ENCODE measurements around the gene TIAM2. TPM values are rescaled to one million over a fixed set of nuclear protein-coding genes. Genes with fewer than 3 reads are reported as not detected.
A peak's percentile ranks its signal among the peaks of the same experiment; 100 is the strongest.
"Not testable (repeated sequence)": the region's sequence is repeated elsewhere in the genome, so short reads cannot be mapped to it uniquely, and the experiment has no call there.

The TIAM2 gene
- polyA plus RNA-seq, 3 donors: 19.2 to 22.9 (median 19.5) TPM

DNA sequence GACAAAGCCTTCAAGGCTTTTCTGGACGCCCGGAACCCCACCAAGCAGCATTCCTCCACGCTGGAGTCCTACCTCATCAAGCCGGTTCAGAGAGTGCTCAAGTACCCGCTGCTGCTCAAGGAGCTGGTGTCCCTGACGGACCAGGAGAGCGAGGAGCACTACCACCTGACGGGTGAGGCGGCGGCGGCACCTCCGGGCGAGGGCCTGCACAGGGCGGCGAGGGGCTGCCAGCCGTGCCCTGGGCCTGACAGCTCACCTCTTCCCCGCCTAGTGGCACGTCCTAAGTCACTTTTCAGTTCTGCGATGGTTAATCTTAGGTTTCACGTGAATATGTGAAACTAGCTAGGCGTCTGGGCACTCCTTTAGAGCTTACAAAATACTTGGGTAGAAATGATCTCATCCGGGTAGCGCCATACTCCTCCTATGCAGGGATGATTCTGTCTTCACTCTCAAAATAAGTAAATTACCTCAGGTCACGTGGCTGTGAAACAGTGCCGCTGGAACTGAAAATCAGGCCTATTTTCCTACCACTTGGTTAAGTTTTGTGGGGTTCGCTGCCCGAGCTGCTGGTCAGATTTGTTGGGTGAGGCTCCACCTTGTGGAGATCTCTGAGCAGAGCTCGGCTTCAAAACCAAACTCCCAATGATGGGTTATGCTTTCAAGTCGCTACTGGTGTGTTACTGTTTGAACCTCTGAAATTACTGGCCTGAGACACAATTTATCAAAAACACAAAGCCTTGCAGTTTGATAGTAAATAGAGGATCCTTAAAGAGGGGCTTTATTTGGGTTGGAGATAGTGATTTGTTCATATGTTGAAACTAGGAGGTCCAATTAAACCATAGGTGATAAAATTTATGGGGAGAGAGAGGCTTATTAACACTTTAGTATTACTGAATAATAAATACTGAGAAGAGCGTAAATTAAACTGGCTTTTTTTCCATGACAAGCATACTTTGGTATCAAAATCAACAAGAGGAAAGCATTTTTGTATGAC lies 253.2 kb downstream of the TIAM2 start:
- peak in 2 of 3 donors; percentile 16 to 38 for DNase-seq (ENCODE audit: low read depth in 3 of 3, low spot score in 2 of 3)

DNA sequence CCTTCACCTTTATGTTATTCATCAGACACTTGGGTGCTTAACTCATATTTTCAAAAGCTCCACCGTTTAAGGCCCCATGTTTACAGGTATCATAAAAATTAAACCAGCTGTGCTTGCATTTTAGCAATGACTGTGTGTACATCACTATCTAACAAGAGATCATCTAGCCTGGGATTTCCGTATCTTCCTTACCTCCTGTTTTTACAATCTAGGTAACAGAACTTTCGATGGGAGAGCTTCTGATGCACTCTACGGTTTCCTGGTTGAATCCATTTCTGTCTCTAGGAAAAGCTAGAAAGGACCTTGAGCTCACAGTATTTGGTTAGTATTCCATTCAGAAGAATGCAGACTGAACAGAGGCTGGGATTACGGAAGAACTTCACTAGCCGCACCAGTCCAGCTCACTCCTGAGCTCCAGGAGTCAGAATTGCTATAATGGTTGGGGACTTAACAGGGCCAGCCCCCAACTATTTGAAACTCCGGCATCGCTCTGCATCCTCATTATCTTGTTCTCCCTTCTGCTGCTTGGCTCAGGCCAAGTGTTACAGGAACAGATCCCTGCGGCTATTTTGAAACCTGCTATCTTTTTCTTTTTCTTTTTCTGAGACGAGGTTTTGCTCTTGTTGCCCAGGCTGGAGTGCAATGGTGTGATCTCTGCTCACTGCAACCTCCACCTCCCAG lies 255.7 kb downstream of the TIAM2 start:
- no peak for DNase-seq (ENCODE audit: low read depth in 3 of 3, low spot score in 2 of 3)

DNA sequence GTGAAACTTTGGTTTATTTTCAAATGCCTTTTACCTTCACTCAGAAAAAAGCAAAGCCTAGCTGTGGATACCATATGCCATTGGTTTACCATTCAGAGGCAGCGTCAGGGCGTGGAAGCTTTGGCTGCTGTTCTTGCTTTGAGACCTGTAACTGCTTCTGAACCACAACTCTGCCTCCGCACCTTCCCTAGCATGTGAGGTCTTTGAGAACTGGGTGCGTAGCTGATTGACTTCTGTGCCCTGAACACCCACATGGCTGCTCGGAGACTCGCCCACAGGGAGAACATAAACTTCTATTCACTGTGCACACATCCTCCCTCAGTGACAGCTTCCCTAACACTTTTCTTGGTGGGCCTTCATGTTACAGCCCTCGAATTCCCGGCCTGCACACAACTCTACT lies 257.5 kb downstream of the TIAM2 start:
- DNase-seq (ENCODE audit: low read depth in 3 of 3, low spot score in 2 of 3): no peak

DNA sequence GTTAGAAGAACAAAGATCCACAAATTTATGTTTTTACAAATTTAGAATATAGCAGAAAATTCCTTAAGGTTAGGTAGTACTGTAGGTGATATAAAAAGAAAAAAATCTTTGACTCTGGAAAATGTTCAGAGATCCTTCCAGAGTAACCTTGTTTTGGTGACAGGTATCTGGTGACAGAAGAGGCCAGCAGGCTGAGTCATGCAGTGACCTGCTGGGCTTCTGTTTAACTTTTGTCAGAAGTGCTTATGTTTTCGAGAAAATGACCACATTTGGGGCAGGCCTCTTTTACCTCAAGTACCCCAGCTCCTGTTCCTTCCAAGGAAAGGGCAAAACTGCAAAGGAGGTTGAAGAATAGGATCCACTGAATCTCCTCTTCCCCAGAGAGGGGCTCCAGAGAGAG lies 258.2 kb downstream of the TIAM2 start:
- DNase-seq (ENCODE audit: low read depth in 3 of 3, low spot score in 2 of 3): no peak

DNA sequence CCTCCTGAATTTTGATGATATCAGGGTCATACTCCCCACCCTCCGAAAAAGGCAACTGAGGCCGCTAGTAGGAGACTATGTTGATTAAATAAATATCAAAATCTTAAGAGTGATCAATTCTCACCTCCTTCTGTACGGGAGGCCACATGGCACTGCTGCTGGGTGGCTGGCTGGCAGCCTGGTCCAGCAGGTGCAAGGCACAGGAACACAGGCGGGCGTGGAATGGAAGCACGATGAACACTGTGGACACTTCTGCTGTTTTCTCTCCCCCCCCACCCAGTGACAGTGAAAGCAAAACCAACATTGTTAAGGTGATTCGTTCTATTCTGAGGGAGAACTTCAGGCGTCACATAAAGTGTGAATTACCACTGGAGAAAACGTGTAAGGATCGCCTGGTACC lies 259.0 kb downstream of the TIAM2 start:
- no peak for DNase-seq (ENCODE audit: low read depth in 3 of 3, low spot score in 2 of 3)

DNA sequence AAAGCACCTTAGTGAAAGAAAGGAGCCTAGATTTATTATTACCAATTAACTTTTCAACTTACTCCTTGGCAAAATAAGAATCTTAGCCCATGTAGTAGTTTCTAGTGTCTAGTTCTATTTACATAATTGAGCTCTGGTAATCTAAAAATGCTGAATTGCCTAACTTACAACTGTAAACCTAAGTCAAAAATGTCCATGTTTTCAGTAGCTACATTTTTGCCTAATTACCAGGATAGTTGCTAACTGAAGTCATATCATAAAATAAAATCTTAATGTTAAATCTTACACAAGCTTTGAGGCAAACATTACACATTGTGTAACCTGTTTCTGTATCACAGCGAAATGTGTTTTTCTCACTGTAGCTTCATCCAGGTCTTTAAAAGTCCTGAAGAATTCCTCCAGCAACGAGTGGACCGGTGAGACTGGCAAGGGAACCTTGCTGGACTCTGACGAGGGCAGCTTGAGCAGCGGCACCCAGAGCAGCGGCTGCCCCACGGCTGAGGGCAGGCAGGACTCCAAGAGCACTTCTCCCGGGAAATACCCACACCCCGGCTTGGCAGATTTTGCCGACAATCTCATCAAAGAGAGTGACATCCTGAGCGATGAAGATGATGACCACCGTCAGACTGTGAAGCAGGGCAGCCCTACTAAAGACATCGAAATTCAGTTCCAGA lies 261.1 kb downstream of the TIAM2 start:
- no peak for DNase-seq (ENCODE audit: low read depth in 3 of 3, low spot score in 2 of 3)

DNA sequence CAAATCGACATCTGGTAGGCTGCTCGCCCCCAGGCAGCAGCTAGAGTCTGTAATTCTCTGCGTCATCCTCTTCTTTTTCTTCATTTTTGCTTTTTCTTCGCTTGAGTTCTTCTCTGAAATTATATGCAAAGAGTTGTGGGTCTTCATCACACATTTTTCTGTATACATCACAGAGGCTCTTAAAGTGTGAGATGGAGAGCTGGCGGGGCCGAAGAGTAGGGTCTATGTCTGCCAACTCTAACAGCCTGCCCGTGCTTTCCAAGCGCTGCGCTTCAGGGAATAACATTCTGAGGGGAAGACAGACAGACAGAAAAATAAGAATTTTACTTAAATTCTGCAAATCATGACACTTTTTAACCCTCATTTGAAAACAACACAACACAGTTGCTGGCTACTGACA lies 262.7 kb downstream of the TIAM2 start:
- no peak for DNase-seq (ENCODE audit: low read depth in 3 of 3, low spot score in 2 of 3)

DNA sequence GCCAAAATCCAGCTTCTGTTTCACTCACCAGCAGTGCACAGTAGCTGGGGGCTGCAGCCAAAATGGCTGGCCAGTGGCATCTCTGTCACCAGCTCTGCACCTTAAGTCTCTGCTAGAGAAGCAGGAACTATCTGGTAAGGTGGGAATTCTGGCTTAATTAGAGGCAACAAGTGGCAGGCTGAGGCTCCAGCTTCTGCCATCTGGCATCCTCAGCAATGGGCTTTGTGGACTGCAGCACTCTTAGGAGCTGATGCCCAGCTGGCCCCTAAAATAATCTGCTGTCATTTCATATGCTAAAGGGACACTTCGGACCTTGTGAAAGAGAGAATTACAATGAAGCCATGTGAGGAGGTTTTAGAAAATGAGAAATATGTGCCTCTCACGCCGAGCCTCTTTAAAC lies 264.1 kb downstream of the TIAM2 start:
- DNase-seq (ENCODE audit: low read depth in 3 of 3, low spot score in 2 of 3): no peak

DNA sequence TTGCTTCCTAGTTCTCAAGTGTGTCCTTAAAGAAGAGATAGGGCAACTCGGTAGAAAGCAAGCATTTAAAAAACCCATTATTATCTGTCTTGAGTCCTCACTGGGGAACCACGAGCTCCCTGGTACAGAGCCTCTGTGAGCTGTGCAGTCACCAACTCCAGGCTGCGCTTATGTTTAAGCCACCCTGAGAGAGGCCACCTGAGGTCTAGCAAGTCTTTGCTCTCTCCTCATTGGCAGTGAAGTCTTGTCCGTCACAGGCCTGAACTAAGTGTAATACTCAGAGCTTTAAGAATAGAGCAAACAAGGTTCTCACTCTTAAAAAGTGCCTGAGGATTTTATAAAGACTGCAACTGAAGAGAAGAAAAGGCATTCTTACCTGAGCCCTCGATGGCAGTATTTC lies 264.8 kb downstream of the TIAM2 start:
- DNase-seq (ENCODE audit: low read depth in 3 of 3, low spot score in 2 of 3): no peak

DNA sequence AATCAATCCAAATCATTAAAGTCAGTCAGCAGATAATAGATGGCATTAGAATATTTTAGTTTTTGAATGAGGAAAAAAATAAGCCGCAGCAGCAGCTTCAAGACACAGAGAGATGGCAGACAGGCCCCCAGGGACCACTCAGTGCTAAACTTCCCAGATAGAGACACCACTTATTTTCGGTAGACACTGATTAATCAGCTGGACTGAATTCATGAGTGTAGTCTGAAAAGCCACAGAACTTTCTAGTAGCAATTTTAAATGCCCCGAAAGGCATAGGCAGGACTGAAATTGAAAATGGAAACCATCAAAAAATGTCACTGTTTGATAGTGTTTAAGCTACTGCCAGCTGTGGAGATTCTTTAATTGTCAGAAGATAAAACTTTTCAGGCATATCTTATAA lies 265.6 kb downstream of the TIAM2 start:
- no peak for DNase-seq (ENCODE audit: low read depth in 3 of 3, low spot score in 2 of 3)

DNA sequence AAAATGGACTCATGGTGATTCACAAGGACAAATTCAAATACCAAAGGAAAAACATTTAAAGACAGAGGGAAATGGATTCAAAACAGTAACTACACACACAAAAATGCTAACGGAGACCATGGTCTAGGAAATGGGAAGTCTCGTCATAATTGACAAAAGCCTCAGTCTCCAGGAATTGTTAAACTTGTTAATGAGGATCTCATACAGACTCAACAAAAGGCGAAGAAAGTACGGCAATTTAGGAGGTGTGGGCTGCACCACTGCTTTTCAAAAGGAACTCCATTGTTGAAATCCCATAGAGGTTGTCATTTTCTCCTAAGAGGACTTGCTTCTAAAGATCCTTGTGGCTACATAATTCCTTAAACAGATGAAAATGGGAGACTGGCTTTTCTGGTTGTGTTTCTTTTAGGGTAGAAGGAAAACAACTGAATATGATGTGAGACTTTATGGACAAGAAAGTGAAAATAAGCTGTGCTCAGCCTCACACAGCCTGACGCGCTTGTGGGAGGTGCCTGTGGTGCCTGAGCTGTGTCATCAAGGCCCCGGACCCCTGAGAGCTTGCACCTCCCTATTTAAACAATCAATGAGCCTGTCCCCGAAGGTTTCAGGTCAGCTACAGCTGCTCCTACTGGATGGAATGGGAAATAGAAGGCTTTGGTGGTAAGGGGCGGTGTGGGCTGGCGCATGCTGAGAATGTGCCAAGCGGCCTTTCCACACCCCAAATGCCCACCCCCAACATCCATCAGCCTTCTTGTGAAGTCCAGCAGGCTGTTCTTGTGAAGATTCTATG lies 266.2 kb downstream of the TIAM2 start:
- no peak for DNase-seq (ENCODE audit: low read depth in 3 of 3, low spot score in 2 of 3)

DNA sequence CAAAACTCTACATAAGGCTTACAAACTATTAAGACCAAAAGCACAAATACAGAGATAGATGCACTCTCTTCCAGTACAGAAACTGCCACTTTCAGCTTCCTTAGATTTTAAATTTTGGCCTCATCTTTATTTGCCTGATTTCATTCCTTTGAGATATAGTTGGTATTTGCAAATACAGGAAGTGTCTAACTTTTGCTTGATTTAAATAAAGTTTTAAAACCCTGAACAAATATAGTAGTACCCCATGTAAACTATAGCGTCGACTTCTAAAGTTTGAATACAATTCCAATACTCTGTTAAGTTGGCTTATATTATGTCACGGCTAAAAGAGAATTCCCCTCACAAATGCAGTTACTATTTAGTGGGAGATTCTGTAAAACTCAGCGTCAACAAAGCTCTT lies 267.5 kb downstream of the TIAM2 start:
- DNase-seq (ENCODE audit: low read depth in 3 of 3, low spot score in 2 of 3): no peak

DNA sequence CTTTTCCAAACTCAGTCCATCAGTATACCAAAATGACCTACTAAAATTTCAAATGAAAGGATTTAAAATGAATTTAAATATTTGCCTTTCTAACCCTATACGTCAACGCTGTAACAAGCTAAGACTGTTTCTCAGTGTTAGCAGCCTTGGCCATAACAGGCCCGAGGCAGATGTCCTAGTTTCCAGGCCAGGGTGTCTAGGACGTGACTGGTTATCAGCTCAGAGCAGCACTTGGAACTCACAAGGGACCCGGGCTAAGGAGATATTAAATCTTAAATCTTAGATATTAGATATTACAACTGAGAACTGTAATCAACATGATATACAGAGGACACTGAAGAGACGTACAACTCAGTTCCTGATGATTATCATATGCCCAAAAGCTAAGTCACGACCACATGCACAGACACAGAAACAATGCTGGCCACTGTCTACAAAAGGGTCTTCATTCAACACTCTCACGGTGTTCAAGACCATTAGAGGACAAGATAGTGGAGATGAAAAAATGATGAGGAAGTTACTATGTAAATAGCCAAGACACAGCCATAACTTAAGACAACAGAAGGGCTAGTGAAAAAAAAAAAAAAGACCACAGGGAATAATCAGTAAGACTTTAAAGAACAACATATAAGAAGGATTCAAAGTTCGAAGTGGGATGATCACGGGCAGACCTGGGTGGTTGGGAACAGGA lies 268.4 kb downstream of the TIAM2 start, which contains the start of gene CLDN20:
TSS of gene CLDN20 (plus strand) at position 641 of the 691 bp plus-strand sequence. CDS start 11,707 bp downstream, outside the sequence.
- no peak for DNase-seq (ENCODE audit: low read depth in 3 of 3, low spot score in 2 of 3)

DNA sequence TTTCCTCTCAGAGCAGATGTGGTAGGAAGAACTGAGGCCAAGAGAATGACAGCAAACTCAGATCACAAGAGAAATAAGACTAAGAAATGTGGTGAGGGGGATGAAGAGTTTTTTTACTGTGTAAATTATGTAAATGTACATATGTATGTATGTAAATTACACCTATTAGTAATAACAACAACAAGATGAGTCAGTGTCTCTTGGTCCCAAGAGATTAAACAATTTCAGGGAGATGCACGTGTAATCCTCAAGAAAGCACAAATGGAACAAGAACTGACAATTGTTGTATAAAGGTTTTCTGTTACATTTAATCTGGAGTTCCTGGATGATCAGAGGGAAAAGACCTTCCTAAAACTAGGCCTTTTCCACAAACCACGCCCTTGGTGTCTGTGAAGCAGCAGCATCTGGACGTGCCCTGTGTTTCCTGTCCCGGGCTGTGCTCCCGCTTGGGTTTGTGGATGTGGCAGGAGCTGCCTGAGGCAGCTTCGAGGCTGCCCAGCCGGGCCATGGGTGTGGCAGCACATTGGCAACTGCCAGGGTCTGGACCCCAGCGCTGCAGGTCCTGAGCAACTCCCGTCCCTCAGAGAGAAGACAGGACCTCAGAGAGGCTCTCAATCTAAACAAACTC lies 269.7 kb downstream of the TIAM2 start:
- DNase-seq (ENCODE audit: low read depth in 3 of 3, low spot score in 2 of 3): no peak

DNA sequence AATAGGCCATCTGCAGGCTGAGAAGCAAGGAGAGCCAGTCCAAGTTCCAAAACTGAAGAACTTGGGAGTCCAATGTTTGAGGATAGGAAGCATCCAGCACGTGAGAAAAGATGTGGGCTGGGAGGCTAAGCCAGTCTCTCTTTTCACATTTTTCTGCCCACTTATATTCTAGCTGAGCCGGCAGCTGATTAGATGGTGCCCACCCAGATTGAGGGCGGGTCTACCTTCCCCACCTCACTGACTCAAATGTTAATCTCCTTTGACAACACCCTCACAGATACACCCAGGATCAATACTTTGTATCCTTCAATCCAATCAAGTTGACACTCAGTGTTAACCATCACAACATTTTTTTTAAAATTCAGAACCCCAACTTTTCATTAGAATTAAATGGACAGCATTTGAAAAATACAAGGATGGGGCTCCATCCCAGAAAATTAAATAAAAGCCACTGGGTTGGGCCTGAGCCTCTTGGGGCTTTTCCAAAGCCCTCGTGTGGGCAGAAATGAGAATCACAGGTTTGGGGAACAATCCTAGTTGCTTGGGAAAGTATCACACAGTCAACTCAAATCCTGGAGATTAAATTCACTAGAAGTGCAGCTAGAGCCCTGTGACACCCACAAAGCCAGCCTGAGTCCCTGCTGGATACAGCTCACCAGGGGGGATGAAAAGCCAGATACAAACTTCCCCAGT lies 270.9 kb downstream of the TIAM2 start:
- no peak for DNase-seq (ENCODE audit: low read depth in 3 of 3, low spot score in 2 of 3)

DNA sequence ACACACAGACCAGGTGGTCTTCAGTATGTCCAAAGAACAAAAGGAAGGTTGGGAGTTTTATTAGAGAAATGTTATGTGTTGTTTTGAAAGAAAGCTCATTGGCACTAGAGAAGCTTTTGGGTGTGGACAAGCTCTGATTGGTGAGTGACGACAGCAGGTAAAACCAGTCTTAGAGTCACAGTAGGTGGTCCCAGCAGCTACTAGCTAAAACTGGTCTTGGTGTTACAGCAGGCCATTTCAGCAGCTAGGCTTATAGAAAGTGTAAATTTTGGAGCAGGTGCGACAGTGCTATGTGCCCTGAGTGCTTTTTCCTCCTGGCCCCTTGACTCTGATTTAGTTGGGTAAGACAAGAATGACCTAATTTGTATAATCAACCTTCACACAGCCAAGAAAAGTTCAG lies 272.3 kb downstream of the TIAM2 start:
- no peak for DNase-seq (ENCODE audit: low read depth in 3 of 3, low spot score in 2 of 3)

DNA sequence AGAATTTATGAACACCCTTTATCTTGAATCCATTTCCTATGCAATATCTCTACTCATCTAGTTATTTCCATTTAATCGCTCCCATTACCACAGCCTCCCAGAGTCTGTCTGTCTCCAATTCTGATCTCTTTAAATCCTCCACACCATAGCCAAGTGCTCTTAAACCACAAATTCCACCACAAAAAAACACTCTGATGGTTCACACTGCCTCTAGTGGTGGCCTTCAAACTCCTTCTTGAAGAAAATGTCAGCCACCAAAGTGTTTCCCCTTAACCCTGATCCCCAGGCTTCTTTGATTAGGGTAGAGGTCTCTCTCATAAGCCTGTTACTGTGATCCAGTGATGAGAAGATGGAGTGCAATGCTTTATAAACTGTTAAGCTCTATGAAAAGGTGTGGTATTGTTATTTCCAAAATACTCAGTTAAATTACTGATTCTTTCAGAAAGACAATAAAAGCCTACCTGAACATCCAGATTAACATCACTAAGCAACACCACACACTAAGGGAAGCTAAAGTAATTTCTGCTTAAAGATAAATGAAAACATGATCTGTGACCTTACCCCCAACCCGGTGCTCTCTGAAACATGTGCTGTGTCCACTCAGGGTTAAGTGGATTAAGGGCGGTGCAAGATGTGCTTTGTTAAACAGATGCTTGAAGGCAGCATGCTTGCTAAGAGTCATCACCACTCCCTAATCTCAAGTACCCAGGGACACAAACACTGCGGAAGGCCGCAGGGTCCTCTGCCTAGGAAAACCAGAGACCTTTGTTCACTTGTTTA lies 273.2 kb downstream of the TIAM2 start:
- DNase-seq (ENCODE audit: low read depth in 3 of 3, low spot score in 2 of 3): not testable (repeated sequence)

DNA sequence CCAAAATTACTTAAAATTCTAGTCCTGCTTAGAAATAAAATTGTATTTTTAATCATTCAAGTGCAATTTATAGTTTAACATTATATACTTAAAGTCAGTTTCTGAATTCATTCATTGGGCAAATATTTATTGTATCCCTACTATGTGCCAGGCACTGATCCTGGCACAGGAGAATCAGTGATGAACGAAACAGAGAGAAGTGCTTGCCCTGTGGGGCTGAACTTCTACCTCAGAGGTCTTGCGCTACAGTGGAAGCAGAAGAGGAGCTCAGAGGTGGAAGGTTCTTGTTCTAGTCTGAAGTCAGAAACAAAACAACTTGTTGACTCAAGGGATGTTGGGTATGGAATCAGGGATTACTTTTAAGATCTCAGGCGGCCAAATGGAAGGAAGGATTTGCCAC lies 274.6 kb downstream of the TIAM2 start:
- no peak for DNase-seq (ENCODE audit: low read depth in 3 of 3, low spot score in 2 of 3)

All from right renal cortex interstitium (tissue), 3 donors.